ENCODE measurements around the gene IRAK2.

- TF ChIP-seq CTCF (IDR thresholded peaks at IDR 0.05) (no peak), POLR2A (IDR thresholded peaks at IDR 0.05) (no peak), EP300 (IDR thresholded peaks at IDR 0.05) (no peak)
These were observed 70.0 kb downstream of the IRAK2 start for GRCh38 chr3:10234526-10235230.

All from suprapubic skin (tissue), 3 donors.